CD4-positive, CD25-positive, alpha-beta regulatory T cell (primary cell): ENCODE data around the gene CTDNEP1. TPM values are rescaled to one million over a fixed set of nuclear protein-coding genes. Genes with fewer than 3 reads are reported as not detected.
A peak's percentile ranks its signal among the peaks of the same experiment; 100 is the strongest.

Experiments used
- ATAC-seq, 2 donors: fragments of 150-1000 bp; cut with Tn5 transposase; one replicate each; pipeline ENCODE4 v1.10.0; 2021; ENCODE audit warnings: low read depth in 2 of 2, moderate number of reproducible peaks in 2 of 2, moderate library complexity in 1 of 2
- DNase-seq, 3 donors: peaks; one replicate each; pipeline versions ENCODE4 v3.0.0 to v3.0.0-alpha.2; 2012 to 2022; ENCODE audit warnings: mixed read lengths in 1 of 3
- H3K27ac ChIP-seq: one replicate; pipeline ENCODE4 v1.7.0; 2013; ENCODE audit warnings: mild to moderate bottlenecking, low read length; ENCODE audit not compliant: insufficient read depth, poor library complexity, severe bottlenecking
- H3K27me3 ChIP-seq: one replicate; pipeline ENCODE4 v1.7.0; 2013; ENCODE audit warnings: low read length; ENCODE audit not compliant: control insufficient read depth, insufficient read depth
- H3K36me3 ChIP-seq: one replicate; pipeline ENCODE4 v1.7.0; 2013; ENCODE audit warnings: mild to moderate bottlenecking, low read length, moderate library complexity; ENCODE audit not compliant: control insufficient read depth, insufficient read depth
- H3K4me1 ChIP-seq: 2 replicates; pipeline ENCODE4 v1.7.0; 2013; ENCODE audit warnings: mild to moderate bottlenecking, low read length; ENCODE audit not compliant: insufficient read depth, control insufficient read depth, poor library complexity, severe bottlenecking
- H3K4me3 ChIP-seq: one replicate; pipeline ENCODE4 v1.7.0; 2013; ENCODE audit warnings: low read depth, mild to moderate bottlenecking, low read length, moderate library complexity
- H3K9me3 ChIP-seq, 2 experiments: 1 replicate in 1 of 2; 2 replicates in 1 of 2; pipeline ENCODE4 v1.7.0; 2013; ENCODE audit warnings: low read length in 2 of 2, mild to moderate bottlenecking in 1 of 2, moderate library complexity in 1 of 2; ENCODE audit not compliant: control insufficient read depth in 2 of 2
- H3K27ac Mint-ChIP-seq, 3 donors: one replicate each; pipeline ENCODE4 v1.8.0; 2020 to 2022; ENCODE audit warnings: mild to moderate bottlenecking in 3 of 3, mixed read lengths in 3 of 3, moderate library complexity in 2 of 3
- H3K27me3 Mint-ChIP-seq: one replicate; pipeline ENCODE4 v1.8.0; 2022; ENCODE audit warnings: mild to moderate bottlenecking, mixed read lengths
- H3K36me3 Mint-ChIP-seq: one replicate; pipeline ENCODE4 v1.8.0; 2020; ENCODE audit warnings: mixed read lengths
- H3K4me1 Mint-ChIP-seq, 4 donors: one replicate each; pipeline ENCODE4 v1.8.0; 2020 to 2022; ENCODE audit warnings: mixed read lengths in 4 of 4, mild to moderate bottlenecking in 1 of 4
- H3K4me3 Mint-ChIP-seq, 4 donors: one replicate each; pipeline ENCODE4 v1.8.0; 2020 to 2022; ENCODE audit warnings: mild to moderate bottlenecking in 4 of 4, mixed read lengths in 4 of 4, moderate library complexity in 3 of 4
- H3K9me3 Mint-ChIP-seq, 7 donors: one replicate each; pipeline ENCODE4 v1.8.0; 2020 to 2022; ENCODE audit warnings: mixed read lengths in 7 of 7, mild to moderate bottlenecking in 3 of 7, moderate library complexity in 2 of 7
- polyA plus RNA-seq, 4 donors: library from polyadenylated mRNA; unstranded; fragments of 300-500 nt; fragmentation: Illumina TruSeq; gene quantifications; one replicate each; pipeline ENCODE4 v1.2.3, GENCODE V29; 2021
- total RNA-seq: library from RNA; stranded (reverse); gene quantifications from one replicate; pipeline ENCODE4 v1.2.3, GENCODE V29; 2022

CTDNEP1 gene
- total and polyA plus RNA-seq, 5 donors from 2014 or later = 33.0 to 114 (median 39.3) TPM

GRCh38 chr17:7214300-7215135 lies 37.0 kb downstream of the CTDNEP1 start:
- Histone ChIP-seq H3K36me3 (no peaks in the 10 kb centered on the region), H3K4me3 (peak overlapping the region; percentile 85), H3K27ac (peak overlapping the region; percentile 97), H3K9me3 (no peaks in the 10 kb centered on the region), H3K27me3 (no peaks in the 10 kb centered on the region), H3K4me1 (peaks cover 45% of the 10 kb centered on the region)
- peaks cover 28% of the 10 kb centered on the region for H3K27me3 Mint-ChIP-seq
- H3K36me3 Mint-ChIP-seq = no peaks in the 10 kb centered on the region
- H3K27ac Mint-ChIP-seq = peak overlapping the region; percentile 92 to 99 (median 99)
- H3K9me3 Mint-ChIP-seq = no peaks in the 10 kb centered on the region
- peak; percentile 97 to 99 (median 98) for DNase-seq
- ATAC-seq = peak; percentile 83 to 86
- peaks cover 0 to 64% (median 28%) of the 10 kb centered on the region in 4 donors for H3K4me1 Mint-ChIP-seq
- peak overlapping the region; percentile 85 to 96 (median 90) for H3K4me3 Mint-ChIP-seq

GRCh38 chr17:7213895-7214299 lies 37.6 kb downstream of the CTDNEP1 start:
- H3K9me3 Mint-ChIP-seq = no peaks in the 10 kb centered on the region
- H3K27ac Mint-ChIP-seq = peak overlapping the region; percentile 92 to 99 (median 99)
- no peaks in the 10 kb centered on the region for H3K36me3 Mint-ChIP-seq
- peaks cover 0 to 58% (median 24%) of the 10 kb centered on the region in 4 donors for H3K4me1 Mint-ChIP-seq
- peak overlapping the region; percentile 76 for H3K4me3 ChIP-seq
- H3K27ac ChIP-seq = peak overlapping the region; percentile 97
- H3K27me3 Mint-ChIP-seq = peaks cover 28% of the 10 kb centered on the region
- no peaks in the 10 kb centered on the region for H3K27me3 ChIP-seq
- peak in 1 of 3 donors; percentile 73 for DNase-seq
- H3K36me3 ChIP-seq = no peaks in the 10 kb centered on the region
- H3K4me3 Mint-ChIP-seq = peak overlapping the region; percentile 85 to 96 (median 90)
- no peaks in the 10 kb centered on the region for H3K9me3 ChIP-seq
- peak in 1 of 2 donors; percentile 0 for ATAC-seq
- H3K4me1 ChIP-seq = peaks cover 40% of the 10 kb centered on the region

- peak overlapping the region in 3 of 4 donors; percentile 61 to 86 (median 62) for H3K4me3 Mint-ChIP-seq
These were observed 39.9 kb downstream of the CTDNEP1 start for GRCh38 chr17:7211491-7212273.

GRCh38 chr17:7208754-7209460 lies 42.6 kb downstream of the CTDNEP1 start:
- DNase-seq = no peak
- Histone ChIP-seq H3K27ac (no peak overlapping the region), H3K4me3 (no peak overlapping the region), H3K36me3 (no peaks in the 10 kb centered on the region), H3K9me3 (no peaks in the 10 kb centered on the region), H3K4me1 (peaks cover 22% of the 10 kb centered on the region), H3K27me3 (no peaks in the 10 kb centered on the region)
- Mint-ChIP-seq H3K4me3 (peak overlapping the region in 1 of 4 donors; percentile 16), H3K27me3 (peaks cover 23% of the 10 kb centered on the region), H3K36me3 (peaks cover 3% of the 10 kb centered on the region), H3K27ac (no peak overlapping the region), H3K4me1 (peaks cover 0 to 45% (median 27%) of the 10 kb centered on the region in 4 donors), H3K9me3 (peaks cover 0 to 1% (median 0%) of the 10 kb centered on the region in 7 donors)
- no peak for ATAC-seq

More at GRCh38 chr17:7211491-7212273, 39.9 kb downstream of the CTDNEP1 start:
- H3K9me3 Mint-ChIP-seq = peaks cover 0 to 1% (median 0%) of the 10 kb centered on the region in 7 donors
- no peak overlapping the region for H3K4me3 ChIP-seq
- H3K36me3 Mint-ChIP-seq = no peaks in the 10 kb centered on the region
- H3K9me3 ChIP-seq = no peaks in the 10 kb centered on the region
- H3K36me3 ChIP-seq = no peaks in the 10 kb centered on the region
- peaks cover 0 to 44% (median 23%) of the 10 kb centered on the region in 4 donors for H3K4me1 Mint-ChIP-seq
- H3K4me1 ChIP-seq = peaks cover 28% of the 10 kb centered on the region
- H3K27me3 ChIP-seq = no peaks in the 10 kb centered on the region
- ATAC-seq (no peak), DNase-seq (no peak)
- peak overlapping the region in 2 of 3 donors; percentile 8 to 74 for H3K27ac Mint-ChIP-seq
- no peak overlapping the region for H3K27ac ChIP-seq
- peaks cover 28% of the 10 kb centered on the region for H3K27me3 Mint-ChIP-seq

- Histone ChIP-seq H3K9me3 (no peaks in the 10 kb centered on the region), H3K27me3 (no peaks in the 10 kb centered on the region), H3K4me3 (no peak overlapping the region), H3K4me1 (peaks cover 17% of the 10 kb centered on the region), H3K36me3 (no peaks in the 10 kb centered on the region), H3K27ac (no peak overlapping the region)
- Mint-ChIP-seq H3K4me3 (no peak overlapping the region), H3K36me3 (peaks cover 3% of the 10 kb centered on the region), H3K27ac (peak overlapping the region in 1 of 3 donors; percentile 51), H3K27me3 (peaks cover 22% of the 10 kb centered on the region), H3K4me1 (peaks cover 0 to 42% (median 20%) of the 10 kb centered on the region in 4 donors), H3K9me3 (peaks cover 0 to 1% (median 0%) of the 10 kb centered on the region in 7 donors)
- ATAC-seq = no peak
- no peak for DNase-seq
These were observed 43.4 kb downstream of the CTDNEP1 start for GRCh38 chr17:7208027-7208571.

- Mint-ChIP-seq H3K4me1 (peaks cover 0 to 46% (median 20%) of the 10 kb centered on the region in 4 donors), H3K36me3 (peaks cover 8% of the 10 kb centered on the region), H3K4me3 (peak overlapping the region in 1 of 4 donors; percentile 74), H3K27ac (peak overlapping the region in 2 of 3 donors; percentile 75 to 85), H3K27me3 (peaks cover 22% of the 10 kb centered on the region), H3K9me3 (peaks cover 0 to 1% (median 0%) of the 10 kb centered on the region in 7 donors)
- Histone ChIP-seq H3K4me1 (peaks cover 17% of the 10 kb centered on the region), H3K4me3 (no peak overlapping the region), H3K36me3 (no peaks in the 10 kb centered on the region), H3K27ac (peak overlapping the region; percentile 91), H3K9me3 (no peaks in the 10 kb centered on the region), H3K27me3 (no peaks in the 10 kb centered on the region)
- ATAC-seq (no peak), DNase-seq (no peak)
These were observed 44.2 kb downstream of the CTDNEP1 start for GRCh38 chr17:7207120-7208001.
